HG02943 (cell line): Measurements from ENCODE around the gene KRTAP3-3.
"Not testable (repeated sequence)": the region's sequence is repeated elsewhere in the genome, so short reads cannot be mapped to it uniquely, and the experiment has no call there.

Source experiments
- ATAC-seq: cut with Tn5 transposase; IDR thresholded peaks from one replicate; pipeline ENCODE4 v1.9.1; 2021; ENCODE audit warnings: mild to moderate bottlenecking, low read depth, moderate library complexity; ENCODE audit not compliant: unreplicated experiment

The KRTAP3-3 gene

DNA sequence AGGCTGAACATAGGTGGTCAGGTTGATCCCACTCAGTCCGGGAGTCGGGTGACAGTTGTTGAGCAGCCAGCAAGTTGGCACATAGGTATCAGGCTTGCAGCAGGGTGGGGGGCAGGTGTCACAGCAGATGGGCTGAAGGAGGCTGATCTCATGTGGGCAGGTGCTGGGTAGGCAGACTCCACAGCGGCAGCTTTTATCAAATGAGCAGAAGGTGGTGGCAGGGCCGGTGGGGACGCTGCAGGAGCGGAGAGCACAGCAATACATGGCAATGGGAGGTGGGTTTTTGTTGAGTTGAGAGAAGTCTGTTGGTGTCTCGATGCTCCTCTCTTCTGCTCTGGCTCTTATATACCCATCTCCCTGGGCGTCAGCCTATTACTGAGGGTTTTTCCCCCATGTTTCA is 14.8 kb upstream of the KRTAP3-3 start, which contains the start of gene KRTAP3-1:
TSS of gene KRTAP3-1 (minus strand) at position 318 of the 400 bp plus-strand sequence. CDS start at position 264, 54 bp downstream.
- no peak for ATAC-seq

DNA sequence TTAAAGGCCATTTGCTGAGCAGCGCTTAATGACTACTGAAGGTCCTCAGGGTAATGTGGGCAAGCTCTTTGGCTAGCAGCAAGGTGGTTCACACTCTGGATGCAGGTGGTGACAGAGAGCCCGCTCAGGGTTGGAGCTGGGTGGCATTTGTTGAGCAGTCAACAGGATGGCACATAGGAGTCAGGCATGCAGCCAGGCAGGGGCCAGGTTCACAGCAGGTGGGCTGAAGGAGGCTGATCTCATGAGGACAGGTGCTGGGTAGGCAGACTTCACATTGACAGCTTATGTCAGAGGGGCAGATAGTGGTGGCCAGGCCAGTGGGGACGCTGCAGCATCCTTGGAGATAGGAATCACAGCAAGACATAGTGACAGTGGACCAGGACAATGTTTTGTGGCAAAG is 10.4 kb upstream of the KRTAP3-3 start:
- ATAC-seq = no peak

DNA sequence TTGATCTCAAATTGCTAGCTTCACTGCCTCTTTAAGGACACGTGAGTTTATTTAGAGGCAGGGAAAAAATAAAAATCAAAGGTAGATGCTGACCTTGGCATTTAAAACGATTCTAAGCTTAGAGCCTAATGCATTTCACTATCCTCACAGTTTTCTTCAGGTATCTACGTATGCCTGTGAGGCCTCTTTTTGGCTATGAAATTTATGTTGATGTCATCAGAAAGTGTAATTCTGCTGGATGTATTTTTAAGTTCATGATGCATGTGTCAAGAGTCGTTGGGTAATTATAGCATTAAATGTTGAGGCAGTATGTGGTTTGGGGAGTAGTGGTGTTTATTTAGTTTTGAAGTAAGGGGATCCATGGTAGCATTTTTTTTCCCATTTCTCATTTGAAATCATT is 10.0 kb upstream of the KRTAP3-3 start:
- no peak for ATAC-seq

DNA sequence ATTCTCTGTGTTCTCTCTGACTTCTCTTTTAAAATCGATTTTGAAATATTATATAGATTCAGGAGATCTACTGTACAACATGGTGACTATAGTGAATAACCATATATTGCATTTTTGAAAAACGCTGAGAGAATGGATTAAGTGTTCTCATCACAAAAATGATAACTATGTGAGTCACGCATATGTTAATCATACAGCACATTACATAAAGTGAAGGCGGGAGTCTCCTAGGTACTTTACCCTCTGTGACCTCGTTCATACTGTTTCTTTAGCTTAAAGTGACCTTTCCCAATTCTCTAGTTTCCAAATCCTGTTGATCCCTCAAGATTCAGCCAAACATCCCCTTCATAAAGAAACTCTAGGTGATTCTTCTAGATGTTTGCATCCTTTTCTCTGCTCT is 8.8 kb upstream of the KRTAP3-3 start:
- ATAC-seq = no peak

DNA sequence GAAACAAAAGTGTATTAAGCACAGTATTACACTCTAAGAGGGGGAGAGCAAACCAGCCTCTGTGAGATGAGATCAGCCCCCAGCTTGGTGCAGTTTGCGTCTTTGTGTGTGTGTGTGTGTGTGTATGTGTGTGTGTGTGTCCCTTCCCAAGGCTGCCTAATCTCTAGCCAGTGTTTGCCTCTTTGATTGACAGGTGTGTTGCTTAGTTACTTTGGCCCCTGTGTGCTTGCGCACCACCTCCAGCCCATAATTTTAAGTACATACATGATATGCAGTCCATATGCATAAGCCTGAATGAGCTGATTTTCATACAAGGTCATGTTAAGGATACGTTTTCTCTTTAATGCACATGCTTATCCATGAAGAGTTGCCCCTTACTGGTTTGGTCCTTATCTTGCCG is 7.8 kb upstream of the KRTAP3-3 start:
- no peak for ATAC-seq

DNA sequence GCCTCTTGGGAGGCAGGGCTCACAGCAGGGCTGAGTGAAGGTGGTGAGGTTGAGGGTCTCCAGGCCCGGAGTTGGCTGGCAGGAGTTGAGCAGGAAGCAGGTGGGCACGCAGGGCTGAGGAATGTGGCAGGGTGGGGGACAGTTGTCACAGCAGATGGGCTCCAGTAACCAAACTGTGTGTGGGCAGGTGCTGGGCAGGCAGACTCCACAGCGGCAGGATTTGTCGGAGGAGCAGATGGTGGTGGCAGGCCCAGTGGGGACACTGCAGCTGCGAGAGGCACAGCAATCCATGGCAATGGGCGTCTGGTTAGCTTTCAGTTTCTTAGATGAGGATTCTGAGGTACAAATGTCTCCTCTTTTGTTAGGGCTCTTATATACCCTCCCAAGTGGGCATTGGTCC is 5.6 kb upstream of the KRTAP3-3 start, which contains the start of gene KRTAP3-2:
TSS of gene KRTAP3-2 (minus strand) at position 344 of the 400 bp plus-strand sequence. CDS start at position 291, 53 bp downstream.
- ATAC-seq = not testable (repeated sequence)

DNA sequence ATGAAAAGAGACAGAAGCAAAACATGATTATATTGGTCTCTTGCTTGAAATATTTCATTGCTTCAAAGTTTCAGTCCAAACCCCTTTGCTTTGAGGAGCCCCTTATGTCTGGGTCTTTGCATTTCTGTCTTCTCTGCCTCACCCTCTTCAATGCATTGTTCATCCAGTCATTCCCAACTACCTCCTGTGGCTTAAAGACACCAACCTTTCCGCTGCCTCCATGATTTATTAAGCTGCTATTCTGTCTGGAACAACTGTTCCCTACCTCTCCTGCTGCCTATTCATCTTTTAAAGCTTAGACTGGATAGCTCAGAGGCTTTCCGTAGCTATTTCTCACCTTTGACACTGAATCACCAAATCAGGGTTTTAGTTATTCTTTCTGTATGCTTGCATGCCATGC is 3.4 kb upstream of the KRTAP3-3 start:
- no peak for ATAC-seq

DNA sequence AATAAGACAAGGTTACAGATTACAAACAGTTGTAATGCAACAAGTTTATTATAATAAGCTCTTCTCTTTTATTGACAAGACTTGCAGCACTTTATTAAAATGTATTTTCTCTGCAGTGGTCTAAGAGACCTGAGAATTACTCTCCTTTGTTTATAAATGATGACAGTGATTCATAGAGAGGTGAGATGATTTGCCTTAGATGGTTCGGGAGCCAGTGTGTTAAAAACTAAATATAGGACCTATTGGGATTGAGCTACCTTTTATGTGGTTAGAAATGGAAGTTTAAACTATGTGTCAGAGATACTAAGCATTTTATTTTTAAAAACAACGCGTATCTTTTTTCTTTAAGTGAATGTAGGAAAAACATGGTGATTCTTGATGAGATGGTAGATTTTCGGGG is 2.9 kb upstream of the KRTAP3-3 start:
- no peak for ATAC-seq

DNA sequence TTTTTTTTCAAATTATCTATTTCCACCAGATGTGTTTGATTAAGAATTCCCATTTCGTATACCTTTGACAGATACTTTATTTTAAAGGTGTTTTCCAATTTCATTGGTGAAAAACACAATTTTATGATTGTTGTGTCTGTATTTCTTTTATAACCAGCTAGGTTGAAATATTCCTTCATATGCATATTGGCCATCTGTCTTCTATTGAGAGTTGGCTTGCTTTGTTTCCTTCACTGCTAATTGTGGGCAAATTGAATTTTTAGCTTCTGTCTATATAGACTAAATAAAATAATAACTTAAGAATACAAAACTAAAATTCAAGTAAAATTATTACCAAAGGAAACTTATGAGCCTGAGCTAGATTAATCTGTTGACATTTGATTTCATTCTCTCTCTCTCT is 1.2 kb upstream of the KRTAP3-3 start:
- no peak for ATAC-seq

DNA sequence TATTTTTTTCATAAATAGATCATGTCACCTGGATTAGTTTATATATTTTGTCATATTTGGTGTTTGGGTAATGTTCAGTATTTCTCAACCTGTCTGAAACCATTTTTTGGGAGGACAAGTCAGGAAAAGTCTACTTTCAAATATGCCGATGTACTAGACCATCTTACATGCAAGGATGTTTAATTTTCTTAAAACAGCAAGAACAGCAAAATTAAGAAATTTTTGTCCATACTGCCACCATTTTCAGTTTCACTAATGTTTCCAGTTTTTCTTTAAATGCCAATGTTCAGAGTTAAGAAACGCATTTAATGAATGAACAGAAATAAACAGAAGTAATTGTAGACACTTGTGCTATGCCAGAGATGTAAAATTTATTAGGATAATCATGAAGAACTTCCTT is 880 bp downstream of the KRTAP3-3 start:
- ATAC-seq = no peak

DNA sequence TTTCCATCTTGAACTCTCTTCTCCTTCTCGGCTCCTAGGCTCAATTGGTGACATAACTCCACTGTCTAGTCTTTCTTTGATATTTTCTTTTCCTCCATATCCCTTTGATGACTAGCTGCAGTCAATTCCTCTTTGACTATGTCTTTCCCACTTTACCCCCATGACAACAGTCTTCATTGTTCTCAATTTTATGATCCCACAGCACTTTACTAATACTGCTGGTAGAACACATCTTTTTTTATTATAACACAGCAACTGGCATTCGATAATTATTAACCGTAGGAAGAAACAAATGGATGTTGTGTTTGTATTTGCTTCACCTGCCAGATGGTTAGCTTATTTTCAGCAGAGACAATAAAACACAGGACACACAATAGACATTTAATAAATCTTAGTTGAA is 1.3 kb downstream of the KRTAP3-3 start:
- ATAC-seq = no peak

DNA sequence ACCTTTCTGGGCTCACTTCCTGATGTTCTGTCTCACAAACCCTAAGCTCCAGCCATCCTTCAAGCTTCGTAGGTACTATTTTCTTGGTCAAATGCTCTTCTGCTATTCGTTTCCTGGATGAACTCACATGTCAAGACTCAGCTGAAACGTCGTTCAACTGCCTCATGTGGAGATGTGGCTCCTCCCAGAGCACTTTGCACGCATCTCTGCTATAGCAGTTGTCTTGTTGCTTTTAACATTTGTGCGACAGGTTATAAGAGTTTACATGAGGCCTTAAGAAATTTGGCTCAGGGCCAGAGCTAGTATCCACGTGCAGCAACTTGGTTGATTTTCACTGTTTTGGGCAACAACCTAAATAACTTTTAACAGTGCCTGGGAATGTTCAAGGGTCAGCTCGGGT is 7.0 kb downstream of the KRTAP3-3 start:
- ATAC-seq = no peak

DNA sequence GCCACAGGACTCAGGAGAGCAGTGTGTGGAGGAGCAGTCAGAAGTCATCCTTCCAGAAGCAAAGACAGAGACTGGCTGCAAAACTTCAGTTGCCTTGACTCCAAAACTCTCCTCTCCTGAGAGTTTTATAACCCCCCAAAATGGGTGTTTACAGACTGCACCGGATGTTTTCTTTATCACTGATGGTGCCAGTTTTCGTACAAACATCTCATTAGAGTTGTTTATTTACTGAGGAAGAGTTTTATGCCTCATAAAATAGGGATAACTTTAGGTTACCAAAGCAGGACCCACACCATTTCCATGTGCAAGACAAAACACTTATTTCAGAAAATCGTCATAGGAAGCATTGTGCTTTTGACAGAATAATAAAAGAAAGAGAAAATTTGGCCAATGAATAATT is 9.7 kb downstream of the KRTAP3-3 start, which contains the start of gene KRT40:
TSS of gene KRT40 (minus strand) at position 101 of the 400 bp plus-strand sequence. CDS start at position 48, 53 bp downstream.
- ATAC-seq = no peak

DNA sequence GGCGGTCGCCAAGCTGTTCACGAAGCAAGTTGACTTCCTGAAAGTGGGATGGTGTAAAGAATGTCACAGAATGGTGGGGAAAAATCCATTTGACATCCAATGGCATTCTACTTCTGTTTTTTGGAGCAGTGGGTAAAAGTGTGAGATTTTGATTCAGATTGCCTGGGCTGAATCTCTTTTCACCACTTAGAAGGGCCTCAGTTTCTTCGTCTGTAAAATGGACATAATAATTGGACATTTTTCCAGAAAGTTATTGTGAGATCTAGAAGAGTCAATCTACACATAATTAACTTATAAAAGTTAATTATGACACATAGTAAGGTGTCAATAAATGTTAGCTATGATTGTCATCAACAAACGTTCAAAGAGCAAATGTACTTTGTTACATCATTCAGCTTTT is 12.8 kb downstream of the KRTAP3-3 start:
- ATAC-seq = no peak

DNA sequence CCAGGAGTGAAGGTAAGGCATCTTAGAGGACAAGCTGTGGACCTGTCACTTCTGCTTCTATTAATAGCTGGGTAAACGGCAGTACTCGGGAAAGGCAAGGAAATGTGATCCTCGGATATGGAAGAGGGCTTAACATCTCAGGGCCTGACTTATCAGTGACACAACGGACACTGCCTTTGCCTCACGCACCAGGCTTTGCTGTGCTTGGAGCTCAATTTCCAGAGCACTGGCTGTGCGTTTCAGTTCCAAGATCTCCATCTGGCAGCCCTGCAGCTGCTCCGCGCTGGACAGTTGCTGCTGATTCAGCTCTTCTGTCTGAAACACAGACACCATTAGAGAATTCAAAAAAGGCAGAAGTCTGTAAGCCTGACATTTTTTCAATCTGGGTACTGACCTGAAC is 13.4 kb downstream of the KRTAP3-3 start:
- ATAC-seq = no peak

DNA sequence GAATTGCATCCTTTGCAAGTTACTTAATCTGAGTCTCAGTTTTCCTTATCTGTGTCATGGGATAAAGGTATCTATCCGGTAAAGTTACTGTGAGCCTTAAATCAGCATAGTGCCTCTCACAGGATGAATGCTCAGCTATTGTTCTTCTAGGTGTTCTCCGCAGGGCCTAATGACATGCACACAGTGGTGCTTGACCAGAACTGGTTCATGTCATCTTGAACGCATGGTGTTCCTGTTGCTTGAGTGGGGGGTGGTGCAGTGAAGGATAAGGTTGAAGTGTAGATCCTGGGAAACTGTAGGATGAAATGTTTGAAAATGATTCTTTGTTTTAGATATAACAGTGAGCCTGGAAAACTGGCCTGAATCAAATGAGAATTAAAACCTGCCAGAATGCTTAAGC is 13.8 kb downstream of the KRTAP3-3 start:
- no peak for ATAC-seq

DNA sequence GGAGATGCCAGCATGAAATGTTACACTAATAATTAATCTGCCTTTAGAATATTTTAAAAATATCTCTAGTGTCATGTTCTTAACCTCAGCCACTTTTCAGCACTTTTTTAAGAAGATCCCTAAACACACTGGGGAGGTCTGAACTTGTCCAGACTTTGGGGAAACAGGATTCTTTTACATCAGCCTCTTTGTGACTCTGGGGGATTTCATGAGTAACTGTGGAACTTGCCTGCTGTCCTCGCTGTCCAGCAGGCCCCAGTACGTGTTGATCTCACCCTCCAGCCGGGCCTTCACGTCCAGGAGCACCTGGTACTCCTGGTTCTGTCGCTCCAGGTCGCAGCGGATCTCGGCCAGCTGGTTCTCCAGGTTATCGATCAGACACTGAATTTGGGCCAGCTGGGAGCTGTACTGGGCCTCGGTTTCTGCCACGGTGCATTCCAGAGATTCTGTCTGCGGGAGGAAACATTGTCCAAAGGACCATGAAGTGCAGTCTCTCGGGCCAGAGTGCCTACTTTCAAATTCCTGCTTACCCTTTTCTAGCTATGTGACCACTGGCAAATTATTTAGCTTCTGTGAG is 15.3 kb downstream of the KRTAP3-3 start:
- ATAC-seq = no peak

DNA sequence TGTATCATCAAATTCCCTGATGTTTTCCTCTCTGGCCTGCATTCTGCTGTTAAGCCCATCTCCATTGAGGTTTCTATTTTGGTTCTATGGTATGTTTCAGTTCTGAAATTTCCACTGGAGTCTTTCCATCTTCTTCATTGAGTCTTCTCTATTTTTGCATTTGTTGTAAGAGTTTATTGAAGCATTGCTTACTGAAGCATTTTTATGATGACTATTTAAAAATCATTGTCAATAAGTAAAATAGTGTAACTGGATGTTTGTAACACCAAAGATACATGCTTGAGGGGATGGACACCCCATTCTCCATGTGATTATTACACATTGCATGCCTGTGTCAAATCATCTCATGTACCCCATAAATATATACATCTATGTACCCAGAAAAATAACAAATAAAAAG is 18.4 kb downstream of the KRTAP3-3 start:
- ATAC-seq = no peak

DNA sequence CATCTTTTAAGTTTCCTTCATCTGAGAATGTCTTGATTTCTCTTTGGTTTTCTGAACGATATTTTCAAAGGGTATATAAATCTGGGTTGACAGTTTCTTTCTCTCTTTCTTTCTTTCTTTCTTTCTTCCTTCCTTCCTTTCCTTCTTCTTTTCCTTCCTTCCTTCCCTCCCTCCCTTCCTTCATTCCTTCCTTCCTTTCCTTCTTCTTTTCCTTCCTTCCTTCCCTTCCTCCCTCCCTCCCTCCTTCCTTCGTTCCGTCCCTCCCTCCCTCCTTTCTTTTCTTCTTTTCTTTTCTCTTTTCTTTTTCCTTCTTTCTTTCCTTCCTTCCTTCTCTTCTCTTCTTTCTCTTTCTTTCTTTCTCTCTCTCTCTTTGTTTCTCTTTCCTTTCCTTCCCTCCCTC is 19.6 kb downstream of the KRTAP3-3 start:
- ATAC-seq = no peak

DNA sequence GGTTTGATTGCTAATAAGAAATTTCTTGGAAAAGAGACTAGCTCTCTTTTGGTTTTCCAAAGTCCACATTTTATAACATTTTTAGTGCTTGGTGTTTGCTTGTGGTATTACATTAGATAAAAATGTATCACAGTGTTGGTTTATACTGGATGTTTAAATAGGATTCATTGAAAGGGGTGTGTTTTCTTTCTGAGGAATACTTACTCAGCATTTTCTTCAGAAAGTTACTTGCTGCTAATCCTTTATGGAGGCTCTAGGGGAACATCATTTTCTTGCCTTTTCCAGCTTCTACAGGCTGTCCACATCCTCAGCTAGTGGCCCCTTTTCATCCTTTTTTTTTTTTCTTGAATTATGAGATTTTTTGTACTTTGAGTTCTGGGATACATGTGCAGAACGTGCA is 26.4 kb downstream of the KRTAP3-3 start:
- ATAC-seq = no peak

DNA sequence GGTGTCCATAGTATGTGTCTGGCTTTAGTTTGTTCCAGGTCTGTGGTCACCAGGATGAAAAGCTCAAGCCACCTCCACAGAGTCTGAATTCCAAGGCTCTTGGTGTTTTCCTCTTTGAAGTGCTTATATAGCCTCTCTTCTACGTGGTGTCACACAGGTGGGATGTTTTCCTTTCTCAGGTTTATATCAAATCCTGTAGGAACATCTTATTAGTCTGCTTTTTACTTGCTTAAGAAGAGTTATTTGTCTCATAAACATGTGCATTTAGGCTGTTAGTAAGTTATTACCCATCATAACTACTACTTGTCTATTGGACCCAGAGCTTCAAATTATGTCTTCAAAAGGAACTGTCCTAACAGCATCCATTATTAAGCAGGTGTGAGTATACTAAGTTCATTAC is 27.1 kb downstream of the KRTAP3-3 start, which contains the start of gene KRT39:
TSS of gene KRT39 (minus strand) at position 101 of the 400 bp plus-strand sequence. CDS start at position 9, 92 bp downstream.
- ATAC-seq = no peak

DNA sequence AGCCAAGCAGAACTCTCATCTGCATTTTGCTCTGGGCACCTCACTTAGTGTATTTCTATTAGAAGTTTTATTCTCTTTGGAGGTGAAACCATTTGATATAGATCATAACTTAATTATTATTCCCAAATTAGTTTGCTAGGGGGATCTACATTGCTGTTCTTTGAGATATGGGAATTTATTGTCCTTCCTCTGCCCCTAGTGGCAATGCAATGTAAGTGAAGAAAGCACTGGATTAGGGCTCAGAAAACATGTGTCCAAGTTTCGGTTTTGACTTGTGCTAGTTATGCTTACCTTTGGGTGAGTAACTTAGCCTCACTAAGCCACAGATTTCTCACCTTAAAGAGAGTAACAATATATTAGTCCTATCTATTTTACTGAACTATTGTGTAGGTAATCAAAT is 30.1 kb downstream of the KRTAP3-3 start:
- no peak for ATAC-seq
